HEK293T (cell line): Measurements from ENCODE around the gene CCDC136.

ENCODE experiments used
- CTCF ChIA-PET: fragments of 350-600 bp; formaldehyde crosslinking; extraction: SDS; loops from one replicate; lab custom pipeline; 2021; ENCODE audit warnings: antibody characterized with exemption, inconsistent platforms; lab: Yijun Ruan, JAX
- POLR2A ChIA-PET: fragments of 350-600 bp; formaldehyde crosslinking; extraction: SDS; loops from one replicate; lab custom pipeline; 2020; ENCODE audit warnings: antibody characterized with exemption, inconsistent platforms; lab: Yijun Ruan, JAX
- DNase-seq: peaks from one replicate; pipeline ENCODE4 v3.0.0; 2012; ENCODE audit warnings: mixed read lengths; ENCODE audit errors: extremely low spot score
- ARNT ChIP-seq: fragments of 450-650 bp; IDR thresholded peaks from 2 replicates; pipeline ENCODE4 v1.6.1; 2017; ENCODE audit warnings: mild to moderate bottlenecking
- BHLHE40 ChIP-seq: fragments of 450-650 bp; IDR thresholded peaks from 2 replicates; pipeline ENCODE4 v1.6.1; 2016; ENCODE audit warnings: mild to moderate bottlenecking, moderate library complexity, borderline replicate concordance
- CTBP1 ChIP-seq: fragments of 450-650 bp; IDR thresholded peaks from 2 replicates; pipeline ENCODE4 v1.6.1; 2016; ENCODE audit warnings: borderline replicate concordance
- ELF4 ChIP-seq: fragments of 450-650 bp; IDR thresholded peaks from 2 replicates; pipeline ENCODE4 v1.6.1; 2017; ENCODE audit warnings: antibody characterized with exemption
- FOXA1 ChIP-seq: fragments of 450-650 bp; IDR thresholded peaks from 2 replicates; pipeline ENCODE4 v1.6.1; 2016; ENCODE audit warnings: mild to moderate bottlenecking
- FOXK2 ChIP-seq: fragments of 450-650 bp; IDR thresholded peaks from 2 replicates; pipeline ENCODE4 v1.6.1; 2016; ENCODE audit warnings: mild to moderate bottlenecking
- FOXM1 ChIP-seq: fragments of 450-650 bp; IDR thresholded peaks from 2 replicates; pipeline ENCODE4 v1.6.1; 2017; ENCODE audit warnings: mild to moderate bottlenecking, borderline replicate concordance
- HDGF ChIP-seq: fragments of 450-650 bp; IDR thresholded peaks from 2 replicates; pipeline ENCODE4 v1.6.1; 2017; ENCODE audit warnings: antibody characterized with exemption, borderline replicate concordance
- L3MBTL2 ChIP-seq: fragments of 450-650 bp; conservative IDR thresholded peaks from 2 replicates; pipeline ENCODE4 v1.6.1; 2016; ENCODE audit warnings: mild to moderate bottlenecking
- LEF1 ChIP-seq: fragments of 450-650 bp; IDR thresholded peaks from 2 replicates; pipeline ENCODE4 v1.6.1; 2017; ENCODE audit warnings: mild to moderate bottlenecking, borderline replicate concordance
- NFRKB ChIP-seq: fragments of 450-650 bp; IDR thresholded peaks from 2 replicates; pipeline ENCODE4 v1.6.1; 2016; ENCODE audit warnings: mild to moderate bottlenecking, moderate library complexity
- SP1 ChIP-seq: fragments of 450-650 bp; IDR thresholded peaks from 2 replicates; pipeline ENCODE4 v1.6.1; 2017
- SUZ12 ChIP-seq: fragments of 450-650 bp; IDR thresholded peaks from 2 replicates; pipeline ENCODE4 v1.6.1; 2016; ENCODE audit warnings: mild to moderate bottlenecking
- TARDBP ChIP-seq: fragments of 450-650 bp; IDR thresholded peaks from 2 replicates; pipeline ENCODE4 v1.6.1; 2016
- ZNF384 ChIP-seq: fragments of 450-650 bp; IDR thresholded peaks from 2 replicates; pipeline ENCODE4 v1.6.1; 2016
- TF ChIP-seq, protein P1 (sequence below): fragments of 450-650 bp; IDR thresholded peaks from 2 replicates; pipeline ENCODE4 v1.6.1; 2016

CCDC136 gene

DNA sequence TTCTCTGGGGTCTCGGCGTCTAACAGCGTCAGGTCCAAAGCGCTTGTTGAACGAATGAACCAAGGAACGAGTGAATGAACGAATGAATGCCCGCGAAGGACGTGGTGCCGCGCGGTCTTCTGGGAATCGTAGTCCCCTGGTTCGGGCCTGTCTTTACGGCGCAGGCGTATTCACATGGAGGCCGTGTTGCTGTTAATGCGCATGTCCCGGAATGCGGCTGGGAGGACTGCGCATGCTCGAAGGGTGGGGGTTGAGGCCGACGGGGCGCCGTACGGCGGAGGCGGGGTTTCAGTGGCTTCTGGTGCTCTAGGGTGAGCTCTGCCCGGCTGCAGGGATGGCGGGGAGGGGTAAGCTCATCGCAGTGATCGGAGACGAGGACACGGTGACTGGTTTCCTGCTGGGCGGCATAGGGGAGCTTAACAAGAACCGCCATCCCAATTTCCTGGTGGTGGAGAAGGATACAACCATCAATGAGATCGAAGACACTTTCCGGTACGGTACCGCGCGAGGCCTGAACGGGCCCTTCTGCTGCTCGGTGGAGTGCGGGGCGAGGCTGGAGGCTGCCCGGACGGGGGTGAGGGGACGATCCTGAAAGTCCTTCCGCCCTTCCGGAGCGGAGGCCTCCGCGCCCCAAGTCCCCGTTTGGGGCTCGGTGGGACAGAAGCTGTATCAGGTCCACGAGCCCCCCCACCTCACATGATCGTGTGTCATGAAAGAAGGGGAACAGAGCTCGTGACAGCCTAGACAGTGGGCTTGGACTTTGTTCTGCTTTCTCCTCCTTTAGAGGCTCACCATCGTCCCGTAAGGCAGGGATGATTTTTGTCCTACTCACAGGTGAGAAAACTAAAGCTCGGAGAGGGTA, 71.0 kb downstream of the CCDC136 start, which contains the start of gene ATP6V1F:
Gene ATP6V1F (plus strand): TSS at position 286 of the 862 bp plus-strand sequence. CDS start 49 bp downstream, at position 335.
- ChIA-PET CTCF (interaction anchor here (0.6 to 2.8 kb wide), 7 partner anchors 10 to 438 kb away, joined by 3 to 13 read pairs (median 5); no protein-coding TSS in a partner anchor), POLR2A (interaction anchor here (0.6 to 3.1 kb wide), 18 partner anchors 10 to 258 kb away, joined by 3 to 32 read pairs (median 4); partner anchors contain the start of gene CALU)
- peak; percentile 98 for DNase-seq
- TF ChIP-seq SUZ12: no peak
- TF ChIP-seq L3MBTL2: 0 out of 2 replicates have a peak, but pooled peaks have one; percentile 19
- TF ChIP-seq FOXA1: no peak
- TF ChIP-seq FOXK2: no peak
- TF ChIP-seq CTBP1: no peak
- no peak for TF ChIP-seq FOXM1

DNA sequence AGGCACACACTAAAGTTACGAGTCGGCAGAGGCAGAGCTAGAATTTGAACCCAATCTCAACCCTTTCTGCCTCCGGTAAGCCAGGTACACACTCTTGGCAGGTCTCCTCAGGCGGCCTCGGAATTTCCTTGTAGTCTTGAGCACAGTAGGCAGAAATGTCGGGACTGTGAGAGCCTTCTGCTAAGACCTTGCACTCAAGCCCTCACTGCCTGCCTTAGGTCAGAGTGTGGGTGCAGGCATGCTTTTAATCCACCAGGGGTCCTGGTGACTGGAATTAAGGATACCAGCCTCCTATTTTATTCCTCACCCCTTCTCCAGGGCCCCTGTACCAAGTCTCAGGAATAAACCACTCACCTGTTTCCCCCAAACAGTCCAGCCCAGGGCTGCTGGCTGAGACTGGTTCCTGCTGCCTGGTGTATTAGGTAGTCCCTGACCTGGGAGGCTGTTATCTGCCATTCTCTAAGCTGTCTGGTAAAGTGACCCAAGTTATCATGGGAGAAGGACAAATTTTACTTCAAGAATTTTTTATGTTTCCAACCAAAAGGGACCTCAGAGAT, 71.7 kb downstream of the CCDC136 start:
- POLR2A ChIA-PET: interaction anchor here (0.8 to 3.1 kb wide), 10 partner anchors 9 to 124 kb away, joined by 3 to 32 read pairs (median 4); partner anchors contain the start of gene CALU
- TF ChIP-seq FOXK2: no peak
- CTCF ChIA-PET: interaction anchor here (0.6 to 2.8 kb wide), 6 partner anchors 20 to 438 kb away, joined by 3 to 13 read pairs (median 4); no protein-coding TSS in a partner anchor
- DNase-seq: peak; percentile 69

DNA sequence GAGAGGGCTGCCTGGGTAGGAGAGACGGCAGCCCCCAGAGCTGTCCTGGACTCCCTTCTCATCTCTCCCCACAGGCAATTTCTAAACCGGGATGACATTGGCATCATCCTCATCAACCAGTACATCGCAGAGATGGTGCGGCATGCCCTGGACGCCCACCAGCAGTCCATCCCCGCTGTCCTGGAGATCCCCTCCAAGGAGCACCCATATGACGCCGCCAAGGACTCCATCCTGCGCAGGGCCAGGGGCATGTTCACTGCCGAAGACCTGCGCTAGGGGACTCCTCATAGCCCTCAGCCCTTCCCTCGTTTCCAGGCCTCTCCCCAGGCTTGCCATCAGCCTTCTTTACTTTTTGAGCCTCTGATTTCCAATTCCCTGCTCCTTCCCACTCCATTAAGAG, 73.5 kb downstream of the CCDC136 start:
- no peak for DNase-seq
- TF ChIP-seq ELF4 (no peak), NFRKB (no peak), TARDBP (no peak), FOXA1 (no peak), BHLHE40 (no peak), L3MBTL2 (no peak), CTBP1 (no peak), FOXK2 (no peak), ZNF384 (no peak), SP1 (no peak), HDGF (no peak), LEF1 (no peak), FOXM1 (no peak), SUZ12 (no peak), ARNT (no peak)
- TF ChIP-seq, protein P1, sequence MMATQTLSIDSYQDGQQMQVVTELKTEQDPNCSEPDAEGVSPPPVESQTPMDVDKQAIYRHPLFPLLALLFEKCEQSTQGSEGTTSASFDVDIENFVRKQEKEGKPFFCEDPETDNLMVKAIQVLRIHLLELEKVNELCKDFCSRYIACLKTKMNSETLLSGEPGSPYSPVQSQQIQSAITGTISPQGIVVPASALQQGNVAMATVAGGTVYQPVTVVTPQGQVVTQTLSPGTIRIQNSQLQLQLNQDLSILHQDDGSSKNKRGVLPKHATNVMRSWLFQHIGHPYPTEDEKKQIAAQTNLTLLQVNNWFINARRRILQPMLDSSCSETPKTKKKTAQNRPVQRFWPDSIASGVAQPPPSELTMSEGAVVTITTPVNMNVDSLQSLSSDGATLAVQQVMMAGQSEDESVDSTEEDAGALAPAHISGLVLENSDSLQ: no peak
- CTCF ChIA-PET: no interaction called here
- POLR2A ChIA-PET: no interaction called here

DNA sequence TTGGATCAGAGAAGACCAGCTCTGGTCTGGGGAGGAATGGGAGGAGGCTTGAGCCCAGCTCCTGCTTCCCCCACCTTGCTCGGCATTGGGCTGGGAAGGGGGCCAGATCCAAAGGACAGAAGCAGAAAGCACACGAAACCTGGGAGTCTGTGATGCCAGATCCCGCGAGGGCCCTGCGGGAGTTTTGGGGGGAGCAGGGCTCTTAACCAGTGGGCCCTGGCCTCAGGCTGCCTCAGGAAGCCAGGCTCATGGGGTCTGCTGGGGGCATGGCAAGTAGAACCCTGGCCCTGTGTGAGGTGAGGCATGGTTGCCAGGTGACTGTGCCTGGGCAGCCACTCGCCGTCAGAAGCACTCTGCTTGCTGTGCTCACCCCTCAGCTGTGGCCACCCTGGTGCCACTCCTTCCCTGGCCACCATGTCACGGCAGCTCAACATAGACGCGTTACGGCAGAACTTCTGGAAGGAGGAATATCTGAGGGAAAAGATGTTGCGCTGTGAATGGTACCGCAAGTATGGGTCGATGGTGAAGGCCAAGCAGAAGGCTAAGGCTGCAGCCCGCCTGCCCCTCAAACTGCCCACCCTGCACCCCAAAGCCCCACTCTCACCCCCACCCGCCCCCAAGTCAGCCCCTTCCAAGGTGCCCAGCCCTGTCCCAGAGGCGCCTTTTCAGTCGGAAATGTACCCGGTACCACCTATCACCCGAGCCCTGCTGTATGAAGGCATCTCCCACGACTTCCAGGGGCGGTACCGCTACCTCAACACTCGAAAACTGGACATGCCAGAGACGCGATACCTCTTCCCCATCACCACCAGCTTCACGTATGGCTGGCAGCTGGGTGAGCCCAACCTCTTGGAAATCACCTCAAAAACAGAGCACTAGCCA, 74.5 kb downstream of the CCDC136 start:
- CTCF ChIA-PET: interaction anchor here (2.2 kb wide), 1 partner anchor 18 kb away, joined by 11 read pairs; no protein-coding TSS in a partner anchor
- POLR2A ChIA-PET: no interaction called here
- TF ChIP-seq ZNF384 (no peak), ELF4 (no peak), FOXK2 (no peak), FOXM1 (no peak), TARDBP (no peak), NFRKB (no peak), SUZ12 (no peak), SP1 (no peak), ARNT (no peak), L3MBTL2 (no peak), LEF1 (no peak), FOXA1 (no peak), HDGF (no peak), CTBP1 (no peak), BHLHE40 (no peak)
- TF ChIP-seq, protein P1: no peak
- no peak for DNase-seq

DNA sequence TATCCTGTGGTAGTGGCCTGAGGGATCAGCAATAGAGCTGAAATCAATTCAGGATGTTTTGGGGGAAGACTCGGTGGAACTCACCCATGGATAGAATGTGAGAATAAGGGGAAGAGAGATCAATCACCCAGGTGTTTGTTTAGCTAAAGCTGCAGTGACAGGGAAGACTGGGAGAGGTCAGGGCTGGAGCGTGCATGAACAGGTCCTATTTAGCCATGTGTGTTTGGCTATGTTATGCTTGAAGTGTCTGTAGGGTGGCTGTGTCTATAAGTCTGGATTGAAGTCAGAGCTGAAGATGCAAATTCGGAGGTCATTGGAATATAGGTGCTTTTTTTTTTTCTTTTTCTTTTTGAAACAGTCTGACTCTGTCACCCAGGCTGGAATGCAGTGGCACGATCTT, 75.5 kb downstream of the CCDC136 start:
- TF ChIP-seq FOXK2: no peak
- no peak for TF ChIP-seq NFRKB
- no peak for TF ChIP-seq ELF4
- TF ChIP-seq, protein P1: peak; percentile 41
- POLR2A ChIA-PET: no interaction called here
- DNase-seq: no peak
- CTCF ChIA-PET: interaction anchor here (1.3 to 2.2 kb wide), 2 partner anchors 15 to 17 kb away, joined by 3 to 11 read pairs; no protein-coding TSS in a partner anchor
